ENCODE data around the gene FHL2. TPM values are rescaled to one million over a fixed set of nuclear protein-coding genes. Genes with fewer than 3 reads are reported as not detected.

The FHL2 gene
- polyA plus RNA-seq, 1 experiment, result 546 TPM

DNA sequence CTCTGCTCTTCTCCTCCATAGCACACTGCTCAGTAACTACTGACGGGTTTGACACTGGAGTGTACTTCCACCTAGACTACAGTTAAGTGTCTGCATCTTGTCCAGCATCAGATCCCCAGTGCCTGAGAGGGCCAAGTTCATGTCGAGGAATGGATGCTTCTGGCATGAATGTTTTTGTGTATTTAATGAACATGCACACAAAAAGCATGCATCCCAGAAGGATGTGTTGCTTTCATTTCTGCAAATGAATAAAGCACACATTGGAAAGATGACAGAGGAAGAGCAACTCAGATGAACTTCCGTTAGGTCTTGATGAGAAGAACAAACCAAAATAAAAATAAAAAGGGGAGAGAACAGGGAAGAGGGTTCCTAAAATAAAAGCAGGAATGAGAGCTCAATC is 33.6 kb downstream of the FHL2 start:
- POLR2A ChIA-PET, result interaction anchor here (0.7 kb wide), 1 partner anchor 10 kb away, joined by 4 read pairs; no protein-coding TSS in a partner anchor
- CTCF ChIA-PET, result interaction anchor here (1.4 to 5.0 kb wide), 2 partner anchors 20 to 157 kb away, joined by 4 to 24 read pairs; no protein-coding TSS in a partner anchor
- H3K36me3 ChIP-seq (ENCODE audit: control insufficient read depth, insufficient read depth, low read length), result peaks cover 52% of the 10 kb centered on the region
- DNase-seq (ENCODE audit: low read depth), result no peak
- no peaks in the 10 kb centered on the region for H3K27me3 ChIP-seq (ENCODE audit: control insufficient read depth, insufficient read depth, low read length)
- TF ChIP-seq, protein P1, sequence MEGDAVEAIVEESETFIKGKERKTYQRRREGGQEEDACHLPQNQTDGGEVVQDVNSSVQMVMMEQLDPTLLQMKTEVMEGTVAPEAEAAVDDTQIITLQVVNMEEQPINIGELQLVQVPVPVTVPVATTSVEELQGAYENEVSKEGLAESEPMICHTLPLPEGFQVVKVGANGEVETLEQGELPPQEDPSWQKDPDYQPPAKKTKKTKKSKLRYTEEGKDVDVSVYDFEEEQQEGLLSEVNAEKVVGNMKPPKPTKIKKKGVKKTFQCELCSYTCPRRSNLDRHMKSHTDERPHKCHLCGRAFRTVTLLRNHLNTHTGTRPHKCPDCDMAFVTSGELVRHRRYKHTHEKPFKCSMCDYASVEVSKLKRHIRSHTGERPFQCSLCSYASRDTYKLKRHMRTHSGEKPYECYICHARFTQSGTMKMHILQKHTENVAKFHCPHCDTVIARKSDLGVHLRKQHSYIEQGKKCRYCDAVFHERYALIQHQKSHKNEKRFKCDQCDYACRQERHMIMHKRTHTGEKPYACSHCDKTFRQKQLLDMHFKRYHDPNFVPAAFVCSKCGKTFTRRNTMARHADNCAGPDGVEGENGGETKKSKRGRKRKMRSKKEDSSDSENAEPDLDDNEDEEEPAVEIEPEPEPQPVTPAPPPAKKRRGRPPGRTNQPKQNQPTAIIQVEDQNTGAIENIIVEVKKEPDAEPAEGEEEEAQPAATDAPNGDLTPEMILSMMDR (IDR thresholded peaks at IDR 0.05; ENCODE audit: insufficient read depth, low read depth, low read length), result no peak
- no peak overlapping the region for H3K4me3 ChIP-seq (ENCODE audit: low read depth, low read length)

- TF ChIP-seq, protein P1 (IDR thresholded peaks at IDR 0.05; ENCODE audit: insufficient read depth, low read depth, low read length), result no peak
- no peaks in the 10 kb centered on the region for H3K27me3 ChIP-seq (ENCODE audit: control insufficient read depth, insufficient read depth, low read length)
- DNase-seq (ENCODE audit: low read depth), result peak; percentile 56
- no peak overlapping the region for H3K4me3 ChIP-seq (ENCODE audit: low read depth, low read length)
- H3K36me3 ChIP-seq (ENCODE audit: control insufficient read depth, insufficient read depth, low read length), result peaks cover 49% of the 10 kb centered on the region
- CTCF ChIA-PET, result interaction anchor here (1.4 to 5.0 kb wide), 3 partner anchors 19 to 158 kb away, joined by 3 to 24 read pairs (median 4); no protein-coding TSS in a partner anchor
- POLR2A ChIA-PET, result no interaction called here
These were observed 34.3 kb downstream of the FHL2 start for GRCh38 chr2:105364436-105365139.

- Histone ChIP-seq H3K4me3 (ENCODE audit: low read depth, low read length) (no peak overlapping the region), H3K36me3 (ENCODE audit: control insufficient read depth, insufficient read depth, low read length) (peaks cover 45% of the 10 kb centered on the region), H3K27me3 (ENCODE audit: control insufficient read depth, insufficient read depth, low read length) (no peaks in the 10 kb centered on the region)
- CTCF ChIA-PET, result interaction anchor here (1.5 to 5.0 kb wide), 2 partner anchors 29 to 159 kb away, joined by 3 to 24 read pairs; no protein-coding TSS in a partner anchor
- no peak for DNase-seq (ENCODE audit: low read depth)
- POLR2A ChIA-PET, result no interaction called here
- TF ChIP-seq, protein P1 (IDR thresholded peaks at IDR 0.05; ENCODE audit: insufficient read depth, low read depth, low read length), result no peak
These were observed 35.8 kb downstream of the FHL2 start for GRCh38 chr2:105362862-105363591.

DNA sequence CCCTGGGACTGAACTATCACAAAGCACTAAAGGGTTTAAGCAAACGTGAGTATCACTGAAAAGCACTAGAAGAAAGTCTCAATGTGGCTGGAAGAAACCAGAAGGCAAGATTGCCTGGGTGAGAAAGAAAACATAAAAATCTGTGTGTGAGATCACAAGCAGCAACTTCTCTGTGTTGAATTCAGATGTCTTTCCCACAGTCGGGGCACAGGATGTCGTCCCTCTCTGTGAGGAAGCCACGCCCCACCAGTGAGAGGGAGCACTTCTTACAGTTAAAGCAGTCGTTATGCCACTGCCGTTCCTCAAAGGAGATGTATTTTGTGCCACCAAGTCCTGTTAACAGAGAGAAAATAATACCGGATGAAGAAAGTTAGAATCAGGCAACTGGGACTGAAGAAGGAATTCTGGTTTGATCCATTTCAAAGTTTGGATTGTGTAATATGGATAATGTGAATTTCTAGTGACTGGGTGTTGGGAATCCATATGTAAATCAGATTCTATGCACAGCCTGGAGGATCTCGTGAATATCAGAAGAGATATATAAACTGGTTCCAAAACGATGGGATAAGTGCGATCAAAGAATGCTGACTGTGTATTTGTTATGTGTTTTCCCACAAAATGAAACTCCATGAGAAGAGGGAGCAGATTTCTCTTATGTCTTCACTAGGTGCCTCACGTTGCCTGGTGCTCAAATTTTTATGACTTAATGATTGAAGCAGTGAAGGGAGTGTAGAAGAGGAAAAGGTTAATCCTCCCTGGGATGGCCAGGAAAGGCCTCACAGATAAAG is 37.6 kb downstream of the FHL2 start:
- DNase-seq (ENCODE audit: low read depth), result no peak
- CTCF ChIA-PET, result interaction anchor here (5.0 kb wide), 1 partner anchor 161 kb away, joined by 24 read pairs; no protein-coding TSS in a partner anchor
- TF ChIP-seq, protein P1 (IDR thresholded peaks at IDR 0.05; ENCODE audit: insufficient read depth, low read depth, low read length), result no peak
- no peaks in the 10 kb centered on the region for H3K27me3 ChIP-seq (ENCODE audit: control insufficient read depth, insufficient read depth, low read length)
- peaks cover 38% of the 10 kb centered on the region for H3K36me3 ChIP-seq (ENCODE audit: control insufficient read depth, insufficient read depth, low read length)
- H3K4me3 ChIP-seq (ENCODE audit: low read depth, low read length), result no peak overlapping the region
- POLR2A ChIA-PET, result no interaction called here
